Keratinocyte (primary cell): ENCODE data around the gene ADAMTS17. TPM values are rescaled to one million over a fixed set of nuclear protein-coding genes. Genes with fewer than 3 reads are reported as not detected.

Source experiments
- DNase-seq: peaks from one replicate; pipeline ENCODE4 v3.0.0-alpha.2; 2011; ENCODE audit warnings: low read depth, missing footprints, low spot score
- FAIRE-seq: peaks from 2 replicates; lab custom pipeline; 2011; peaks lifted over from hg19 to GRCh38; lab: Jason Lieb, UNC
- H2AFZ ChIP-seq: 2 replicates; pipeline ENCODE4 v1.6.0; 2012; ENCODE audit warnings: low read length, control low read depth, inconsistent platforms; ENCODE audit not compliant: control insufficient read depth
- H3K27ac ChIP-seq: 2 replicates; pipeline ENCODE4 v1.5.1; 2011; ENCODE audit warnings: low read length; ENCODE audit not compliant: control insufficient read depth, insufficient read depth
- H3K27me3 ChIP-seq: 3 replicates; pipeline ENCODE4 v1.6.0; 2011; ENCODE audit warnings: low read length; ENCODE audit not compliant: control insufficient read depth, insufficient read depth; ENCODE audit errors: extremely low read depth
- H3K36me3 ChIP-seq, 2 experiments: 2 replicates in 1 of 2; 3 replicates in 1 of 2; pipeline ENCODE4 v1.5.1; 2011; ENCODE audit warnings: low read length in 2 of 2, mild to moderate bottlenecking in 1 of 2; ENCODE audit not compliant: control insufficient read depth in 2 of 2, insufficient read depth in 2 of 2; ENCODE audit errors: extremely low read depth in 1 of 2
- H3K4me1 ChIP-seq: 3 replicates; pipeline ENCODE4 v1.5.1; 2011; ENCODE audit warnings: low read length; ENCODE audit not compliant: control insufficient read depth, insufficient read depth; ENCODE audit errors: extremely low read depth
- H3K4me2 ChIP-seq: 3 replicates; pipeline ENCODE4 v1.6.0; 2011; ENCODE audit warnings: low read depth, low read length; ENCODE audit not compliant: control insufficient read depth, insufficient read depth; ENCODE audit errors: extremely low read depth
- H3K4me3 ChIP-seq, 3 experiments: fragments of 200-600 bp in 1 of 3; sonication (generic) in 1 of 3; 2 replicates in 2 of 3; 3 replicates in 1 of 3; pipeline ENCODE4 v1.5.1; 2011 to 2016; ENCODE audit warnings: low read length in 3 of 3, mild to moderate bottlenecking in 3 of 3, control low read depth in 2 of 3, inconsistent platforms in 1 of 3, low read depth in 1 of 3, mixed read lengths in 1 of 3, mixed run types in 1 of 3, moderate library complexity in 1 of 3; ENCODE audit not compliant: control insufficient read depth in 2 of 3, insufficient read depth in 2 of 3; ENCODE audit errors: extremely low read depth in 1 of 3
- H3K79me2 ChIP-seq: 2 replicates; pipeline ENCODE4 v1.6.0; 2012; ENCODE audit warnings: low read length; ENCODE audit not compliant: control insufficient read depth, insufficient read depth
- H3K9ac ChIP-seq: 3 replicates; pipeline ENCODE4 v1.6.0; 2011; ENCODE audit warnings: low read length; ENCODE audit not compliant: control insufficient read depth, insufficient read depth; ENCODE audit errors: extremely low read depth
- H3K9me1 ChIP-seq: 3 replicates; pipeline ENCODE4 v1.6.0; 2011; ENCODE audit warnings: low read length; ENCODE audit not compliant: control insufficient read depth, insufficient read depth; ENCODE audit errors: extremely low read depth
- H3K9me3 ChIP-seq: 2 replicates; pipeline ENCODE4 v1.5.1; 2012; ENCODE audit warnings: low read depth, low read length; ENCODE audit not compliant: control insufficient read depth
- H4K20me1 ChIP-seq: 3 replicates; pipeline ENCODE4 v1.6.0; 2011; ENCODE audit warnings: low read length; ENCODE audit not compliant: control insufficient read depth, insufficient read depth; ENCODE audit errors: extremely low read depth
- EZH2 ChIP-seq: IDR thresholded peaks from one replicate; pipeline ENCODE4 v1.6.1; 2012; ENCODE audit warnings: inconsistent platforms, mild to moderate bottlenecking, low read length, moderate library complexity
- dilution Hi-C: fragments of 300-500 bp; cut with MboI; formaldehyde crosslinking; loops from one replicate; pipeline ENCODE4 v1.7.0; 2020; ENCODE audit warnings: low sequenced_read_pairs; ENCODE audit not compliant: extremely low pct_ligation_motif_present
- polyA plus RNA-seq, 5 experiments: library from polyadenylated mRNA; depleted of rRNA in 3 of 5; stranded (reverse) in 3 of 5; stranded (forward) in 1 of 5; unstranded in 1 of 5; fragments of >200 nt; gene quantifications; 1 replicate in 1 of 5; 2 replicates in 3 of 5; 3 replicates in 1 of 5; pipeline versions ENCODE4 v1.2.1 to v1.2.3, GENCODE V29; 2011 to 2012; ENCODE audit warnings: missing spikeins in 2 of 5, low read depth in 1 of 5, low replicate concordance in 1 of 5
- TF ChIP-seq, protein P1 (sequence below), 3 experiments: IDR thresholded peaks in 1 of 3; conservative IDR thresholded peaks in 1 of 3; optimal IDR thresholded peaks in 1 of 3; 2 replicates in 2 of 3; 3 replicates in 1 of 3; pipeline versions ENCODE3 to v1.5.1; 2011; ENCODE audit warnings: low read length in 3 of 3, mild to moderate bottlenecking in 3 of 3, moderate library complexity in 2 of 3, control low read depth in 1 of 3, inconsistent platforms in 1 of 3; ENCODE audit not compliant: insufficient read depth in 2 of 3; ENCODE audit errors: extremely low read depth in 1 of 3

ADAMTS17 gene
- polyA plus RNA-seq, 1 donor (not counting 4 experiments of a cell fraction or from before 2014, with no cell fraction given) = 0.18 TPM

DNA sequence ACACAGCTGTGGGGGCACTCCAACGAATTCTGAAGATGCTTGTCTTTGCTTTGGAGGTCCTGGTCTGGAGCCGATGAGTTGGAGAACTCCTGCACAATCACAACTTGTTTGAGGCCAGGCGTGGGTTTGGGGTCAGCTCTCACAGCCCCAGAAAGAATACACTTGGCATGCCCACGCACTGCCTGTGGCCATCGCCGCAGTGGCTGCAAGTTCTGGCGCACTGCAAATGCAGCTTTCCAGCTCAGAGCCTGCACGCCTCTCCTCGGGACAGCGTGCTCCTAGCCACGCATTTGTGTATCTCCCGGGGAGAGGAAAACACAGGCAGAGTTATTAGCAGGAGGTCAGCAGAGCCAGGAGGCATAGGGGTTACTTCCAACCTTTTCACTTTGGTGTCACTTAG lies 282.7 kb downstream of the ADAMTS17 start:
- Histone ChIP-seq H3K4me1 (peaks cover 12% of the 10 kb centered on the region), H3K9ac (no peak overlapping the region), H3K4me3 (no peak overlapping the region), H3K4me2 (no peak overlapping the region), H3K79me2 (no peaks in the 10 kb centered on the region), H2AFZ (no peak overlapping the region), H4K20me1 (no peaks in the 10 kb centered on the region), H3K27me3 (peaks cover 27% of the 10 kb centered on the region), H3K36me3 (no peaks in the 10 kb centered on the region), H3K9me3 (no peaks in the 10 kb centered on the region), H3K27ac (no peak overlapping the region), H3K9me1 (no peaks in the 10 kb centered on the region)
- dilution Hi-C loops = no loop called here
- no peak for FAIRE-seq
- DNase-seq = no peak
- TF ChIP-seq, protein P1, sequence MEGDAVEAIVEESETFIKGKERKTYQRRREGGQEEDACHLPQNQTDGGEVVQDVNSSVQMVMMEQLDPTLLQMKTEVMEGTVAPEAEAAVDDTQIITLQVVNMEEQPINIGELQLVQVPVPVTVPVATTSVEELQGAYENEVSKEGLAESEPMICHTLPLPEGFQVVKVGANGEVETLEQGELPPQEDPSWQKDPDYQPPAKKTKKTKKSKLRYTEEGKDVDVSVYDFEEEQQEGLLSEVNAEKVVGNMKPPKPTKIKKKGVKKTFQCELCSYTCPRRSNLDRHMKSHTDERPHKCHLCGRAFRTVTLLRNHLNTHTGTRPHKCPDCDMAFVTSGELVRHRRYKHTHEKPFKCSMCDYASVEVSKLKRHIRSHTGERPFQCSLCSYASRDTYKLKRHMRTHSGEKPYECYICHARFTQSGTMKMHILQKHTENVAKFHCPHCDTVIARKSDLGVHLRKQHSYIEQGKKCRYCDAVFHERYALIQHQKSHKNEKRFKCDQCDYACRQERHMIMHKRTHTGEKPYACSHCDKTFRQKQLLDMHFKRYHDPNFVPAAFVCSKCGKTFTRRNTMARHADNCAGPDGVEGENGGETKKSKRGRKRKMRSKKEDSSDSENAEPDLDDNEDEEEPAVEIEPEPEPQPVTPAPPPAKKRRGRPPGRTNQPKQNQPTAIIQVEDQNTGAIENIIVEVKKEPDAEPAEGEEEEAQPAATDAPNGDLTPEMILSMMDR (optimal IDR thresholded peaks at IDR 0.05 in 1 of 3, IDR thresholded peaks at IDR 0.05 in 1 of 3, conservative IDR thresholded peaks at IDR 0.05 in 1 of 3; ENCODE audit: extremely low read depth in 1 of 3, insufficient read depth in 2 of 3, low read length in 3 of 3) = no peak
- TF ChIP-seq EZH2 = no peak

DNA sequence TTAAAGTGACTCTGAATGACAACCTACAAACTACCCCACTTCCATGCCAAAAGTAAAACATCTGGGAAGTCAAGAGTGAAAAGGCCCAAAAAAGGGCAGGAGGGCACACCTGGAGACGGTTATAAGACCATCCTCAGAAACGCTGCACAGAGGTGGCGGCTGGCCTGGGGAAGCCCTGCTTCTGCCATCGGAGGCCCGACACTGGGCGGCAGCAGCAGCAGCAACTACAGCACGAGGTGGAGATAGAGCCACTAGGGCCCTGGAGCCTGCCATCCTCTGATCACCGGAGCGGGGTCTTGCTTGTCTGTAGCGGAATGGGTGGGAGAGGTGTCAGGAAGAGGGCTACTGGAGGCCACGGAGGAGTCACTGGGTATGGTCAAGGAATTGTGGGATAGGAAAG lies 283.3 kb downstream of the ADAMTS17 start:
- Histone ChIP-seq H3K4me3 (no peak overlapping the region), H3K9ac (no peak overlapping the region), H3K4me2 (no peak overlapping the region), H3K27ac (no peak overlapping the region), H3K79me2 (no peaks in the 10 kb centered on the region), H3K4me1 (peaks cover 12% of the 10 kb centered on the region), H3K36me3 (no peaks in the 10 kb centered on the region), H3K9me1 (no peaks in the 10 kb centered on the region), H3K27me3 (peaks cover 33% of the 10 kb centered on the region), H3K9me3 (no peaks in the 10 kb centered on the region), H4K20me1 (no peaks in the 10 kb centered on the region), H2AFZ (no peak overlapping the region)
- no peak for TF ChIP-seq EZH2
- TF ChIP-seq, protein P1 (optimal IDR thresholded peaks at IDR 0.05 in 1 of 3, IDR thresholded peaks at IDR 0.05 in 1 of 3, conservative IDR thresholded peaks at IDR 0.05 in 1 of 3; ENCODE audit: extremely low read depth in 1 of 3, insufficient read depth in 2 of 3, low read length in 3 of 3) = no peak
- dilution Hi-C loops = no loop called here
- DNase-seq (no peak), FAIRE-seq (no peak)
